ENCODE measurements around the gene DUS2.

The DUS2 gene

DNA sequence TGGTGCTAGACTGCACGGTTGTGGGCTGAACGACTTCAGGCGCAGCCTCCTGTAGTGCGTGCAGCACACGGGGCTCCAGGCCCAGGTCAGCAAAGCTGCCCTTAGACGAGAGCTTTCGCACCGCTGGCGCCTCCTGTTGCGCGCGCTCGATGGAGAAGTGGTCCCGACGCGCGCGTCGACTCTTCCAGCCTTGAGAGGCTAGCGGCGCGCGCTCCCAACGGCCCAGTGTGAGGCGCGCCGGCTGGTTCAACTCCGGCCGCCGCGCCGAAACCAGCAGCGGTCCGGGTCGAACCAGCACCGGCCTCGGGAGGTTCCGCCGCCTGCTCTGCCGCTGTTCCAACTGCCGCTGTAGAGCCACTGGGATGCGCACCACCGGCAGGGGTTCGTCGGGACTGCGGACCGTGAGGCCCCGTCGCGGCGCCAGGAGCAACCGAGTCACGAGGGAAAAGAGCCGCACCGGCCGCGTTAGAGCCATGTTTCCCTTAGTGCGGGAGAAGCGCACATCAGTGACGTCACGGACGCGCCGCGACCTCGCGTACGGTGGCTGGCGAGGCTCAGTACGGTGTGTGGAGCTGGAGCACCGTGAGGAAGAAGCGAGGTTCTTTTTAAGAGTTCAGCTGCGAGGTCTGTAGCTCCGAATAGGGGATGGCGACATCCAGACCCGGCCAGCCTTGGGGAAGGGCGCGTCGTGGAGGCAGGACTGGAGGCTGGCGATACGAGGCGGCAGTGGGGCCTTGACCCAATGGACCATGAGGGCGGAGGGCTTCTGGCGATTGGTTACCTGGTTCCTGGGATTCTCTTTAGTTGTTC is at the start of gene DUS2, which contains the start of gene DDX28:
DUS2 (plus strand) TSS at position 557 of the 810 bp plus-strand sequence. CDS start 14,740 bp downstream, outside the sequence.
DDX28 (minus strand) TSS at position 505 of the 810 bp plus-strand sequence; CDS start at position 475, 30 bp downstream.
- ChIA-PET CTCF (interaction anchor here (0.7 to 3.3 kb wide), 8 partner anchors 9 to 207 kb away, joined by 3 to 25 read pairs (median 3); no protein-coding TSS in a partner anchor), POLR2A (interaction anchor here (0.5 to 1.6 kb wide), 4 partner anchors 8 to 208 kb away, joined by 3 to 5 read pairs (median 3); no protein-coding TSS in a partner anchor)
- peak; percentile 38 for DNase-seq (ENCODE audit: low read depth, low spot score)
- TF ChIP-seq, protein P1, sequence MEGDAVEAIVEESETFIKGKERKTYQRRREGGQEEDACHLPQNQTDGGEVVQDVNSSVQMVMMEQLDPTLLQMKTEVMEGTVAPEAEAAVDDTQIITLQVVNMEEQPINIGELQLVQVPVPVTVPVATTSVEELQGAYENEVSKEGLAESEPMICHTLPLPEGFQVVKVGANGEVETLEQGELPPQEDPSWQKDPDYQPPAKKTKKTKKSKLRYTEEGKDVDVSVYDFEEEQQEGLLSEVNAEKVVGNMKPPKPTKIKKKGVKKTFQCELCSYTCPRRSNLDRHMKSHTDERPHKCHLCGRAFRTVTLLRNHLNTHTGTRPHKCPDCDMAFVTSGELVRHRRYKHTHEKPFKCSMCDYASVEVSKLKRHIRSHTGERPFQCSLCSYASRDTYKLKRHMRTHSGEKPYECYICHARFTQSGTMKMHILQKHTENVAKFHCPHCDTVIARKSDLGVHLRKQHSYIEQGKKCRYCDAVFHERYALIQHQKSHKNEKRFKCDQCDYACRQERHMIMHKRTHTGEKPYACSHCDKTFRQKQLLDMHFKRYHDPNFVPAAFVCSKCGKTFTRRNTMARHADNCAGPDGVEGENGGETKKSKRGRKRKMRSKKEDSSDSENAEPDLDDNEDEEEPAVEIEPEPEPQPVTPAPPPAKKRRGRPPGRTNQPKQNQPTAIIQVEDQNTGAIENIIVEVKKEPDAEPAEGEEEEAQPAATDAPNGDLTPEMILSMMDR (IDR thresholded peaks at IDR 0.05; ENCODE audit: insufficient read depth, low read length, missing control alignments) = no peak
- peak within 1 kb of the TSS; percentile 99 for H3K4me3 ChIP-seq (ENCODE audit: low read depth, low read length)

DNA sequence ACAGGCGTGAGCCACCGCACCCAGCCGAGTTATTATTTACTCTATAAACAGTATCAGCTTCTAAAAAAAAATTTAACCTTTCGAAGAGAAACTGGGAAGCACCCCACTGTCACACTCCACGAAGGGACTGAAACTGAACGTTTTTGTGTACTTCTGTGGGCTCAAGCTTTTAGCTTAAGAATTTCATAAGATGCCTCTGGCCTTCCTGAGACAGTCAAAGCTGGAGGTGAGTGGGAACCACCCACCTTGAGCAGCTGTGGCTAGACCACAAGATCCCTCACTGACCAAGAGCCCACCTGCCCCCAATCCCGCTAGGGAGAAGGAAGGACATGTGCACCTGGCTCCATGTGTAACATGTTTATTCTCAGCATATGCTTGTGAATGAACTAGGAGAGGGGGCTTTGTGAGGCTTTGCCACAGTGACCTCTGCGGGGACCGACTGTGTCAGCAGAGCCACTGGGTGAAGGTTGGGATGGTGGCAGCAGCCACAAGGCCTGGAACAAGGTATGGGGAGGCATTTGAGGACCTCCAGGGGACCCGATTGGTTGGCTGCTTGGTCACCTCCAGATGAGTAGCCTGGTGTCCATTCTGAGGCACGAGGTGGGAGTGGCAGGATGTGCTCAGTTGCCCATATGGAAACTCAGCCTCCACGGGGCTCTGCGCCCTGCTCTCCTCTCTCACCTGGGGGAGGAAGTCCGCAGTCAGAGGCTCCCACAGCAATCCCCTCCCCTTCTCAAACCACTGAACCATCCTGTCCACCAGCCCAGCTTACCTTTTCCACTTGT is 47.6 kb upstream of the DUS2 start:
- ChIA-PET CTCF (interaction anchor here (0.7 kb wide), 1 partner anchor 13 kb away, joined by 3 read pairs; no protein-coding TSS in a partner anchor), POLR2A (no interaction called here)
- TF ChIP-seq, protein P1 (IDR thresholded peaks at IDR 0.05; ENCODE audit: insufficient read depth, low read length, missing control alignments) = no peak
- DNase-seq (ENCODE audit: low read depth, low spot score) = no peak
- no peak overlapping the region for H3K4me3 ChIP-seq (ENCODE audit: low read depth, low read length)

DNA sequence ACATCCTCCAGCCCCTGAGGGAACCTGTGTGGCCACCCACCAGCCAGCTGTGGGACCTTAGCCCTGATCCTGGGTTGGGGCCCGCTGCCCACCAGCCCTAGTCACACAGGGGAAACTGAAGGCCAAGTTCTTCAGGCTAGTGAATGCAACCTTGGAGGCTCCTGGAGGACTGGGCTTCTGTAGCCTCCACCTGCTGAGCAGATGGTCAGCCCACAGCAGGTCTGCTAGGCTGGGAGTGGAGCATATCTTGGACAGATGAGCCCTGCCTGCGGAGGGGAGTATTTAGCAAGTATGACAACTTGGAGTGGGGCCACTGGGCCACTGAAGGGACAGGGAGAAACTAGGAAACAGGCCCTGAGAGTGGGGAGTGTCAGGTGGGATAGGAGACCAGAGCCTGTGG is 46.9 kb upstream of the DUS2 start:
- DNase-seq (ENCODE audit: low read depth, low spot score) = no peak
- ChIA-PET CTCF (interaction anchor here (0.5 kb wide), 1 partner anchor 27 kb away, joined by 3 read pairs; no protein-coding TSS in a partner anchor), POLR2A (no interaction called here)
- H3K4me3 ChIP-seq (ENCODE audit: low read depth, low read length) = no peak overlapping the region
- TF ChIP-seq, protein P1 (IDR thresholded peaks at IDR 0.05; ENCODE audit: insufficient read depth, low read length, missing control alignments) = no peak

DNA sequence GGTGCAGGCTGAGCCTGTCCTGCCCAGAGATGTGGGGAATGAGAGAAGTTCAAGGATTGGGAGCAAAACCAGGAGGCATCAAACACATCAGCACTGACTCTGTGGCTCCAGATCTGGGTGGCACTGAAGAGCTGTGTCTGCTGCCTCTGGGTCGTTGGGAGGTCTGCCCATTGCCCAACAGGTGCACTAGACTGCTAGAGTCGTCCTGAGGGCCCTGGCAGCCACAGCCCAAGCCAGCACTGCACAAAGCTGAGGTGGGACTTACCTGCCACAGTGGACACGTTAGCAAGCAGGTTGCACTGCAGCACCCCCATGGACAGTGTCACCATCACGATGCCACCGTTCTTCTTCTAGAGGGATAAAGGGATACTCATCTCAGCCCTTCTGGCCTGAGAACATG is 46.1 kb upstream of the DUS2 start:
- POLR2A ChIA-PET = no interaction called here
- CTCF ChIA-PET = interaction anchor here (0.8 to 1.3 kb wide), 3 partner anchors 14 to 30 kb away, joined by 3 to 5 read pairs (median 4); no protein-coding TSS in a partner anchor
- DNase-seq (ENCODE audit: low read depth, low spot score) = no peak
- H3K4me3 ChIP-seq (ENCODE audit: low read depth, low read length) = no peak overlapping the region
- TF ChIP-seq, protein P1 (IDR thresholded peaks at IDR 0.05; ENCODE audit: insufficient read depth, low read length, missing control alignments) = no peak

DNA sequence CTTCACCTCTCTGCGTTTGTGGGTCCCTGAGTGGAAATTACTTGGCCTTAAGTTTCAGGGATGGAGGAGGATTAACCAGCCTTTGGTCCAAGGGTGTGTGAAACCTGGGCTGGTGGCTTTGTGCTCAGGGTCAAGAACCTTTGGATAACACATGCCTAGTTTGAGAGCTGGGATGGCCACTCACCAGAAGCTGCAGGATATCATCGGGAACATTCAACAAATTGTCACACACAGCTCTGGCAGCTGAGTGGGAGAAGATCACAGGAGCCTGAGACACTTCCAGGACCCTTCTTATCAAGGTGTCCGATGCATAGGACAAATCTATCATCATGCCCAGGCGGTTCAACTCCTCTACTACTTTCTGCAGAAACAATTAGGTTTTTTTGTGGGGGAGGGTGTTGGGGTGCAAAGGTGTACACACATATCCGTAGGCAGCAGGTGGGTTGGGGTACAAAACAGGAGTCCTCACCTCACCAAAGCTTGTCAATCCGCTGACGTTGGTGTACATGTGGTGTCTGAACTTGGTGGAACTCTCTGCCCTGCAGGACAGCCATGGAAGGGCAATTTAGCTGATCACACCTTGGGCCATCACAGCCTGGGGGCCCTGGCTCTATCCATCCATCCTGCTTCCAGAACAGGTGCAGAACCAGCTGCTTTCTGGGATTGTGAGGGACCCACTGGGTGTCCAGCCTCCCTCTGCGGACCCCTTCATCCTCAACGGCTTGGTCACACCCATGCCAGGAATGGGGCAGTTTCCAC is 45.4 kb upstream of the DUS2 start:
- DNase-seq (ENCODE audit: low read depth, low spot score) = no peak
- no peak overlapping the region for H3K4me3 ChIP-seq (ENCODE audit: low read depth, low read length)
- POLR2A ChIA-PET = no interaction called here
- TF ChIP-seq, protein P1 (IDR thresholded peaks at IDR 0.05; ENCODE audit: insufficient read depth, low read length, missing control alignments) = no peak
- CTCF ChIA-PET = interaction anchor here (0.8 to 1.3 kb wide), 3 partner anchors 13 to 29 kb away, joined by 3 to 5 read pairs (median 4); no protein-coding TSS in a partner anchor
